GM12878 (cell line): ENCODE results near the gene TIGD1. TPM values are rescaled to one million over a fixed set of nuclear protein-coding genes. Genes with fewer than 3 reads are reported as not detected.
A peak's percentile ranks its signal among the peaks of the same experiment; 100 is the strongest.

Experiments
- ATAC-seq: fragments of 200-7000 bp; cut with Tn5 transposase; 3 replicates; pipeline ENCODE4 v1.9.1; 2020; ENCODE audit warnings: mild to moderate bottlenecking, moderate library complexity
- BruUV-seq: library from RNA; stranded (reverse); fragments of 400-500 nt; replicated peaks from 2 replicates; lab custom pipeline; 2021; lab: Mats Ljungman, UMichigan
- CTCF ChIA-PET: fragments of 300-600 bp; sonication (Branson Sonifier 250); formaldehyde crosslinking; extraction: SDS; loops from one replicate; lab custom pipeline; 2021; ENCODE audit warnings: inconsistent platforms; lab: Yijun Ruan, JAX
- POLR2A ChIA-PET: fragments of 350-600 bp; formaldehyde crosslinking; extraction: SDS; loops from one replicate; lab custom pipeline; 2021; ENCODE audit warnings: inconsistent platforms; lab: Charles Lee
- RAD21 ChIA-PET: fragments of 300-600 bp; sonication (Branson Sonifier 250); formaldehyde crosslinking; loops from one replicate; lab custom pipeline; 2023; ENCODE audit warnings: antibody characterized with exemption; ENCODE audit not compliant: unreplicated experiment; lab: Charles Lee
- SMC1A ChIA-PET: fragments of 300-600 bp; sonication (Branson Sonifier 250); formaldehyde crosslinking; loops from one replicate; lab custom pipeline; 2023; ENCODE audit not compliant: unreplicated experiment, uncharacterized antibody; lab: Charles Lee
- DNase-seq: peaks from one replicate; pipeline ENCODE4 v3.0.0-alpha.2; 2011; ENCODE audit warnings: low read depth, low spot score
- FAIRE-seq: peaks from 3 replicates; lab custom pipeline; 2011; peaks lifted over from hg19 to GRCh38; lab: Jason Lieb, UNC
- H2AFZ ChIP-seq: 2 replicates; pipeline ENCODE4 v1.6.0; 2011; ENCODE audit warnings: low read depth, low read length, control low read depth; ENCODE audit not compliant: control insufficient read depth
- H3K27ac ChIP-seq: 2 replicates; pipeline ENCODE4 v1.5.1; 2011; ENCODE audit warnings: control low read depth; ENCODE audit not compliant: control insufficient read depth, insufficient read depth
- H3K27me3 ChIP-seq, 2 experiments: replicated peaks in 1 of 2; 2 replicates each; pipeline versions ENCODE4 v1.6.0 to v1.6.1; 2011; ENCODE audit warnings: low read length in 1 of 2; ENCODE audit not compliant: control insufficient read depth in 2 of 2, insufficient read depth in 2 of 2
- H3K36me3 ChIP-seq, 2 experiments: 2 replicates each; pipeline ENCODE4 v1.5.1; 2011; ENCODE audit warnings: low read length in 1 of 2; ENCODE audit not compliant: control insufficient read depth in 2 of 2, insufficient read depth in 2 of 2
- H3K4me1 ChIP-seq: 2 replicates; pipeline ENCODE4 v1.6.1; 2011; ENCODE audit warnings: mild to moderate bottlenecking, low read length, moderate library complexity, mixed read lengths; ENCODE audit not compliant: control insufficient read depth, insufficient read depth
- H3K4me2 ChIP-seq: 2 replicates; pipeline ENCODE4 v1.6.0; 2011; ENCODE audit warnings: control low read depth; ENCODE audit not compliant: control insufficient read depth, insufficient read depth
- H3K4me3 ChIP-seq: fragments of 200-600 bp; sonication (generic); 2 replicates; pipeline ENCODE4 v1.5.1; 2016
- H3K79me2 ChIP-seq: 2 replicates; pipeline ENCODE4 v1.6.0; 2011; ENCODE audit warnings: low read length; ENCODE audit not compliant: control insufficient read depth, insufficient read depth
- H3K9ac ChIP-seq: 2 replicates; pipeline ENCODE4 v1.8.0; 2011; ENCODE audit warnings: low read length, control low read depth, mixed read lengths; ENCODE audit not compliant: control insufficient read depth, insufficient read depth
- H3K9me3 ChIP-seq: replicated peaks from 3 replicates; pipeline ENCODE4 v1.5.1; 2011; ENCODE audit warnings: mild to moderate bottlenecking, low read length; ENCODE audit not compliant: control insufficient read depth, insufficient read depth
- H4K20me1 ChIP-seq: 2 replicates; pipeline ENCODE4 v1.6.0; 2011; ENCODE audit not compliant: control insufficient read depth, insufficient read depth
- CHD1 ChIP-seq: IDR thresholded peaks from 2 replicates; pipeline ENCODE4 v1.6.1; 2012; ENCODE audit warnings: low read depth, low read length, improper control_type of control experiment
- EP300 ChIP-seq, 2 experiments: fragments of 150-350 bp in 1 of 2; IDR thresholded peaks; 2 replicates each; pipeline ENCODE4 v1.6.1; 2011 to 2012; ENCODE audit warnings: low read depth in 2 of 2, low read length in 2 of 2, borderline replicate concordance in 1 of 2, improper control_type of control experiment in 1 of 2, inconsistent platforms in 1 of 2; ENCODE audit not compliant: control insufficient read depth in 1 of 2
- POLR2A ChIP-seq: IDR thresholded peaks from 2 replicates; pipeline ENCODE4 v1.6.1; 2011; ENCODE audit warnings: low read depth, mild to moderate bottlenecking, low read length
- ZBED1 ChIP-seq: IDR thresholded peaks from 2 replicates; pipeline ENCODE4 v1.6.1; 2016; ENCODE audit warnings: borderline replicate concordance
- WGBS: methylation state at CpG from one replicate; pipeline ENCODE4 v1.1.6; 2016; ENCODE audit warnings: low lambda C conversion rate; ENCODE audit not compliant: insufficient replicate concordance, insufficient coverage; ENCODE audit errors: missing lambda C conversion rate; 5-methylcytosine and 5-hydroxymethylcytosine counted together
- in situ Hi-C: fragments of 300-500 bp; cut with MboI; formaldehyde crosslinking; loops from 9 replicates; pipeline ENCODE4 v1.14.3; 2018; ENCODE audit warnings: mixed read lengths
- intact Hi-C: fragments of 100-400 bp; cut with micrococcal nuclease; formaldehyde crosslinking; loops from one replicate; pipeline ENCODE4 v1.14.2; 2022; ENCODE audit not compliant: unreplicated experiment
- polyA plus RNA-seq, 11 experiments: library from polyadenylated mRNA; depleted of rRNA in 4 of 11; unstranded in 6 of 11; stranded (reverse) in 5 of 11; fragments of >200 nt; fragmentation: Nextera tagmentation in 4 of 11; fragmentation: Illumina TruSeq in 1 of 11; extraction: Ambion mirVana in 4 of 11; extraction: Trizol in 1 of 11; gene quantifications; 1 replicate in 1 of 11; 2 replicates in 10 of 11; pipeline versions ENCODE4 v1.2.1 to v1.2.3, GENCODE V29; 2011 to 2016; ENCODE audit warnings: inconsistent platforms in 2 of 11, missing spikeins in 2 of 11, low read depth in 1 of 11
- total RNA-seq, 4 experiments: library from RNA; depleted of rRNA in 3 of 4; stranded (reverse); fragments of >200 nt in 3 of 4; fragmentation: Illumina TruSeq in 1 of 4; extraction: Trizol in 1 of 4; gene quantifications; 2 replicates each; pipeline versions ENCODE4 v1.2.1 to v1.2.3, GENCODE V29; 2013 to 2021
- TF ChIP-seq, protein P1 (sequence below): fragments of 450-650 bp; IDR thresholded peaks from 2 replicates; pipeline ENCODE4 v1.6.1; 2017; ENCODE audit warnings: low read depth, mild to moderate bottlenecking, moderate library complexity
- TF ChIP-seq, protein P2 (sequence below): fragments of 450-650 bp; IDR thresholded peaks from 2 replicates; pipeline ENCODE4 v1.6.1; 2017; ENCODE audit warnings: mild to moderate bottlenecking, moderate library complexity
- TF ChIP-seq, protein P3 (sequence below): fragments of 450-650 bp; IDR thresholded peaks from 2 replicates; pipeline ENCODE4 v1.6.1; 2017; ENCODE audit warnings: borderline replicate concordance

The TIGD1 gene
- total and polyA plus RNA-seq, 10 of the 15 experiments (the other 5 are each of a cell fraction or from before 2014, with no cell fraction given): 1.4 to 8.4 (median 5.6) TPM

GRCh38 chr2:232539298-232540231, 10.8 kb downstream of the TIGD1 start, which contains the start of gene CHRNG:
TSS of gene CHRNG (plus strand) at chr2:232539692. CDS start at chr2:232539748, 56 bp downstream.
- intact Hi-C loops (no loop called here), in situ Hi-C loops (no loop called here)
- ATAC-seq: no peak; the same call in 2 of the 3 replicates
- TF ChIP-seq POLR2A: 0 out of 2 replicates have a peak, but pooled peaks have one; percentile 31
- TF ChIP-seq ZBED1: no peak
- CTCF ChIA-PET: interaction anchor here (1.3 kb wide), 1 partner anchor 23 kb away, joined by 4 read pairs; no protein-coding TSS in a partner anchor
- Histone ChIP-seq H2AFZ (no peak within 1 kb of the TSS), H4K20me1 (no peaks in the 10 kb centered on the region), H3K4me1 (peaks cover 4% of the 10 kb centered on the region; the same call in 1 of the 2 replicates), H3K79me2 (no peaks in the 10 kb centered on the region), H3K27me3 (no peaks in the 10 kb centered on the region), H3K36me3 (no peaks in the 10 kb centered on the region), H3K4me2 (no peak within 1 kb of the TSS), H3K9ac (no peak within 1 kb of the TSS), H3K4me3 (no peak within 1 kb of the TSS), H3K27ac (no peak within 1 kb of the TSS), H3K9me3 (peaks cover 6% of the 10 kb centered on the region; the same call in 2 of the 3 replicates)
- no peak for FAIRE-seq
- 37% methylated on average over 23 of the region's 23 CpGs for WGBS
- no TSS peak for BruUV-seq
- no peak for DNase-seq
- RAD21 ChIA-PET: no interaction called here
- SMC1A ChIA-PET: no interaction called here
- POLR2A ChIA-PET: no interaction called here

DNA sequence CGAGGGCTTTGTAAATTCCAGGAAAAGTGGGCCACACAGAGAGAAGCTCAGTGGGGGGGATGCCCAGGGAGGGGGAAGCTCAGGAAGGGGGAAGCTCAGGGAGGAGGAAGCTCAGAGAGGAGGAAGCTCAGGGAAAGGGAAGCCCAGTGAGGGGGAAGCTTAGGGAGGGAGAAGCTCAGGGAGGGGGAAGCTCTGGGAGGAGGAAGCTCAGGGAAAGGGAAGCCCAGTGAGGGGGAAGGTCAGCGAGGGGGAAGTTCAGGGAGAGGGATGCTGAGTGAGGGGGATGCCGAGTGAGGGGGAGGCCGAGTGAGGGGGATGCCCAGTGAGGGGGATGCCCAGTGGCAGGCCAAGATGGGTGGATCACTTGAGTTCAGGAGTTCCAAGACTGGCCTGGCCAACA, 11.7 kb downstream of the TIGD1 start:
- Histone ChIP-seq H3K27ac (no peak overlapping the region), H3K27me3 (no peaks in the 10 kb centered on the region), H3K79me2 (no peaks in the 10 kb centered on the region), H3K4me2 (no peak overlapping the region), H2AFZ (no peak overlapping the region), H4K20me1 (no peaks in the 10 kb centered on the region), H3K9me3 (peaks cover 6% of the 10 kb centered on the region; the same call in 2 of the 3 replicates), H3K9ac (no peak overlapping the region), H3K4me3 (no peak overlapping the region), H3K4me1 (peaks cover 4% of the 10 kb centered on the region; the same call in 1 of the 2 replicates), H3K36me3 (no peaks in the 10 kb centered on the region)
- DNase-seq: no peak
- ChIA-PET CTCF (interaction anchor here (1.3 kb wide), 1 partner anchor 24 kb away, joined by 4 read pairs; no protein-coding TSS in a partner anchor), SMC1A (no interaction called here), RAD21 (no interaction called here), POLR2A (interaction anchor here (0.6 to 0.7 kb wide), 3 partner anchors 25 to 749 kb away, joined by 4 to 7 read pairs (median 5); no protein-coding TSS in a partner anchor)
- 5% methylated on average over 4 of the region's 4 CpGs for WGBS
- ATAC-seq: no peak
- FAIRE-seq: no peak
- intact Hi-C loops: no loop called here
- in situ Hi-C loops: no loop called here
- BruUV-seq: no TSS peak
- TF ChIP-seq CHD1 (no peak), EP300 (IDR thresholded peaks at IDR 0.05; ENCODE audit: borderline replicate concordance in 1 of 2, control insufficient read depth in 1 of 2, low read depth in 2 of 2, low read length in 2 of 2) (no peak)
- TF ChIP-seq, protein P1, sequence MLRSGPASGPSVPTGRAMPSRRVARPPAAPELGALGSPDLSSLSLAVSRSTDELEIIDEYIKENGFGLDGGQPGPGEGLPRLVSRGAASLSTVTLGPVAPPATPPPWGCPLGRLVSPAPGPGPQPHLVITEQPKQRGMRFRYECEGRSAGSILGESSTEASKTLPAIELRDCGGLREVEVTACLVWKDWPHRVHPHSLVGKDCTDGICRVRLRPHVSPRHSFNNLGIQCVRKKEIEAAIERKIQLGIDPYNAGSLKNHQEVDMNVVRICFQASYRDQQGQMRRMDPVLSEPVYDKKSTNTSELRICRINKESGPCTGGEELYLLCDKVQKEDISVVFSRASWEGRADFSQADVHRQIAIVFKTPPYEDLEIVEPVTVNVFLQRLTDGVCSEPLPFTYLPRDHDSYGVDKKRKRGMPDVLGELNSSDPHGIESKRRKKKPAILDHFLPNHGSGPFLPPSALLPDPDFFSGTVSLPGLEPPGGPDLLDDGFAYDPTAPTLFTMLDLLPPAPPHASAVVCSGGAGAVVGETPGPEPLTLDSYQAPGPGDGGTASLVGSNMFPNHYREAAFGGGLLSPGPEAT: no peak
- TF ChIP-seq, protein P2, sequence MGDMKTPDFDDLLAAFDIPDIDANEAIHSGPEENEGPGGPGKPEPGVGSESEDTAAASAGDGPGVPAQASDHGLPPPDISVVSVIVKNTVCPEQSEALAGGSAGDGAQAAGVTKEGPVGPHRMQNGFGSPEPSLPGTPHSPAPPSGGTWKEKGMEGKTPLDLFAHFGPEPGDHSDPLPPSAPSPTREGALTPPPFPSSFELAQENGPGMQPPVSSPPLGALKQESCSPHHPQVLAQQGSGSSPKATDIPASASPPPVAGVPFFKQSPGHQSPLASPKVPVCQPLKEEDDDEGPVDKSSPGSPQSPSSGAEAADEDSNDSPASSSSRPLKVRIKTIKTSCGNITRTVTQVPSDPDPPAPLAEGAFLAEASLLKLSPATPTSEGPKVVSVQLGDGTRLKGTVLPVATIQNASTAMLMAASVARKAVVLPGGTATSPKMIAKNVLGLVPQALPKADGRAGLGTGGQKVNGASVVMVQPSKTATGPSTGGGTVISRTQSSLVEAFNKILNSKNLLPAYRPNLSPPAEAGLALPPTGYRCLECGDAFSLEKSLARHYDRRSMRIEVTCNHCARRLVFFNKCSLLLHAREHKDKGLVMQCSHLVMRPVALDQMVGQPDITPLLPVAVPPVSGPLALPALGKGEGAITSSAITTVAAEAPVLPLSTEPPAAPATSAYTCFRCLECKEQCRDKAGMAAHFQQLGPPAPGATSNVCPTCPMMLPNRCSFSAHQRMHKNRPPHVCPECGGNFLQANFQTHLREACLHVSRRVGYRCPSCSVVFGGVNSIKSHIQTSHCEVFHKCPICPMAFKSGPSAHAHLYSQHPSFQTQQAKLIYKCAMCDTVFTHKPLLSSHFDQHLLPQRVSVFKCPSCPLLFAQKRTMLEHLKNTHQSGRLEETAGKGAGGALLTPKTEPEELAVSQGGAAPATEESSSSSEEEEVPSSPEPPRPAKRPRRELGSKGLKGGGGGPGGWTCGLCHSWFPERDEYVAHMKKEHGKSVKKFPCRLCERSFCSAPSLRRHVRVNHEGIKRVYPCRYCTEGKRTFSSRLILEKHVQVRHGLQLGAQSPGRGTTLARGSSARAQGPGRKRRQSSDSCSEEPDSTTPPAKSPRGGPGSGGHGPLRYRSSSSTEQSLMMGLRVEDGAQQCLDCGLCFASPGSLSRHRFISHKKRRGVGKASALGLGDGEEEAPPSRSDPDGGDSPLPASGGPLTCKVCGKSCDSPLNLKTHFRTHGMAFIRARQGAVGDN: no peak
- TF ChIP-seq, protein P3, sequence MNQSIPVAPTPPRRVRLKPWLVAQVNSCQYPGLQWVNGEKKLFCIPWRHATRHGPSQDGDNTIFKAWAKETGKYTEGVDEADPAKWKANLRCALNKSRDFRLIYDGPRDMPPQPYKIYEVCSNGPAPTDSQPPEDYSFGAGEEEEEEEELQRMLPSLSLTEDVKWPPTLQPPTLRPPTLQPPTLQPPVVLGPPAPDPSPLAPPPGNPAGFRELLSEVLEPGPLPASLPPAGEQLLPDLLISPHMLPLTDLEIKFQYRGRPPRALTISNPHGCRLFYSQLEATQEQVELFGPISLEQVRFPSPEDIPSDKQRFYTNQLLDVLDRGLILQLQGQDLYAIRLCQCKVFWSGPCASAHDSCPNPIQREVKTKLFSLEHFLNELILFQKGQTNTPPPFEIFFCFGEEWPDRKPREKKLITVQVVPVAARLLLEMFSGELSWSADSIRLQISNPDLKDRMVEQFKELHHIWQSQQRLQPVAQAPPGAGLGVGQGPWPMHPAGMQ: no peak
